HEK293T (cell line): ENCODE measurements around the gene SEC61A1.

Source experiments
- CTCF ChIA-PET: fragments of 350-600 bp; formaldehyde crosslinking; extraction: SDS; loops from one replicate; lab custom pipeline; 2021; ENCODE audit warnings: antibody characterized with exemption, inconsistent platforms; lab: Yijun Ruan, JAX
- POLR2A ChIA-PET: fragments of 350-600 bp; formaldehyde crosslinking; extraction: SDS; loops from one replicate; lab custom pipeline; 2020; ENCODE audit warnings: antibody characterized with exemption, inconsistent platforms; lab: Yijun Ruan, JAX
- DNase-seq: peaks from one replicate; pipeline ENCODE4 v3.0.0; 2012; ENCODE audit warnings: mixed read lengths; ENCODE audit errors: extremely low spot score
- ARNT ChIP-seq: fragments of 450-650 bp; IDR thresholded peaks from 2 replicates; pipeline ENCODE4 v1.6.1; 2017; ENCODE audit warnings: mild to moderate bottlenecking
- BHLHE40 ChIP-seq: fragments of 450-650 bp; IDR thresholded peaks from 2 replicates; pipeline ENCODE4 v1.6.1; 2016; ENCODE audit warnings: mild to moderate bottlenecking, moderate library complexity, borderline replicate concordance
- CTBP1 ChIP-seq: fragments of 450-650 bp; IDR thresholded peaks from 2 replicates; pipeline ENCODE4 v1.6.1; 2016; ENCODE audit warnings: borderline replicate concordance
- ELF4 ChIP-seq: fragments of 450-650 bp; IDR thresholded peaks from 2 replicates; pipeline ENCODE4 v1.6.1; 2017; ENCODE audit warnings: antibody characterized with exemption
- FOXA1 ChIP-seq: fragments of 450-650 bp; IDR thresholded peaks from 2 replicates; pipeline ENCODE4 v1.6.1; 2016; ENCODE audit warnings: mild to moderate bottlenecking
- FOXK2 ChIP-seq: fragments of 450-650 bp; IDR thresholded peaks from 2 replicates; pipeline ENCODE4 v1.6.1; 2016; ENCODE audit warnings: mild to moderate bottlenecking
- FOXM1 ChIP-seq: fragments of 450-650 bp; IDR thresholded peaks from 2 replicates; pipeline ENCODE4 v1.6.1; 2017; ENCODE audit warnings: mild to moderate bottlenecking, borderline replicate concordance
- HDGF ChIP-seq: fragments of 450-650 bp; IDR thresholded peaks from 2 replicates; pipeline ENCODE4 v1.6.1; 2017; ENCODE audit warnings: antibody characterized with exemption, borderline replicate concordance
- L3MBTL2 ChIP-seq: fragments of 450-650 bp; conservative IDR thresholded peaks from 2 replicates; pipeline ENCODE4 v1.6.1; 2016; ENCODE audit warnings: mild to moderate bottlenecking
- LEF1 ChIP-seq: fragments of 450-650 bp; IDR thresholded peaks from 2 replicates; pipeline ENCODE4 v1.6.1; 2017; ENCODE audit warnings: mild to moderate bottlenecking, borderline replicate concordance
- NFRKB ChIP-seq: fragments of 450-650 bp; IDR thresholded peaks from 2 replicates; pipeline ENCODE4 v1.6.1; 2016; ENCODE audit warnings: mild to moderate bottlenecking, moderate library complexity
- SP1 ChIP-seq: fragments of 450-650 bp; IDR thresholded peaks from 2 replicates; pipeline ENCODE4 v1.6.1; 2017
- SUZ12 ChIP-seq: fragments of 450-650 bp; IDR thresholded peaks from 2 replicates; pipeline ENCODE4 v1.6.1; 2016; ENCODE audit warnings: mild to moderate bottlenecking
- TARDBP ChIP-seq: fragments of 450-650 bp; IDR thresholded peaks from 2 replicates; pipeline ENCODE4 v1.6.1; 2016
- ZNF384 ChIP-seq: fragments of 450-650 bp; IDR thresholded peaks from 2 replicates; pipeline ENCODE4 v1.6.1; 2016
- TF ChIP-seq, protein P1 (sequence below): fragments of 450-650 bp; IDR thresholded peaks from 2 replicates; pipeline ENCODE4 v1.6.1; 2016

SEC61A1 gene

GRCh38 chr3:128033102-128033501 is 19.1 kb upstream of the SEC61A1 start:
- no peak for TF ChIP-seq FOXM1
- POLR2A ChIA-PET = no interaction called here
- CTCF ChIA-PET = no interaction called here
- DNase-seq = no peak

- POLR2A ChIA-PET = no interaction called here
These were observed 16.1 kb upstream of the SEC61A1 start for GRCh38 chr3:128036119-128036518.

GRCh38 chr3:128040041-128040440 is 12.2 kb upstream of the SEC61A1 start:
- ChIA-PET CTCF (no interaction called here), POLR2A (interaction anchor here (1.0 kb wide), 1 partner anchor 12 kb away, joined by 5 read pairs; the partner anchor contains the start of gene SEC61A1)
- DNase-seq = no peak
- TF ChIP-seq L3MBTL2 (no peak), BHLHE40 (no peak), ARNT (no peak), SP1 (no peak), LEF1 (no peak), HDGF (no peak), SUZ12 (no peak), NFRKB (no peak), ELF4 (no peak), FOXK2 (no peak), TARDBP (no peak), ZNF384 (no peak), CTBP1 (no peak), FOXA1 (no peak)
- TF ChIP-seq, protein P1, sequence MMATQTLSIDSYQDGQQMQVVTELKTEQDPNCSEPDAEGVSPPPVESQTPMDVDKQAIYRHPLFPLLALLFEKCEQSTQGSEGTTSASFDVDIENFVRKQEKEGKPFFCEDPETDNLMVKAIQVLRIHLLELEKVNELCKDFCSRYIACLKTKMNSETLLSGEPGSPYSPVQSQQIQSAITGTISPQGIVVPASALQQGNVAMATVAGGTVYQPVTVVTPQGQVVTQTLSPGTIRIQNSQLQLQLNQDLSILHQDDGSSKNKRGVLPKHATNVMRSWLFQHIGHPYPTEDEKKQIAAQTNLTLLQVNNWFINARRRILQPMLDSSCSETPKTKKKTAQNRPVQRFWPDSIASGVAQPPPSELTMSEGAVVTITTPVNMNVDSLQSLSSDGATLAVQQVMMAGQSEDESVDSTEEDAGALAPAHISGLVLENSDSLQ = no peak

More at GRCh38 chr3:128036119-128036518, 16.1 kb upstream of the SEC61A1 start:
- TF ChIP-seq FOXK2 (no peak), FOXA1 (no peak), HDGF (no peak), TARDBP (no peak), FOXM1 (no peak), ARNT (no peak), BHLHE40 (no peak), ZNF384 (no peak), ELF4 (no peak)
- DNase-seq = no peak
- CTCF ChIA-PET = no interaction called here

DNA sequence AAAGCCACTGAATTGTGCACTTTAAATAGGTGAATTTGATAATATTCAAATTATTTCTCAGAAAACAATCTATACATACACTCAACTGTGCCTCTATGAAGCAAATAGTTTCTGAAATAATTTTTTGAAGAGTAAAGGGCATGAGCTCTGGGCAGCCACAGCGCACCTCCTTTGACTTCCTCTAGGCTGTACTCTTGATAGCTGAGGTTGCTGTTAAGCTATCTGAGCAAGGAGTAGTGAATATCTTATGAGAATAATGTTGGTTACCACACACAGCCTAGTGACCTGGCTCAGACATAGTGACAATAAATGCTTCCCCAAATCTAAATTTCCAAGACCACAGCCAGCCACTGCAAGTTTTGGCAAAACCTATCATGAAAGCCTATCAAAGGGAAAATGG is 11.6 kb upstream of the SEC61A1 start:
- no peak for TF ChIP-seq SP1
- no peak for TF ChIP-seq ELF4
- TF ChIP-seq LEF1 = no peak
- TF ChIP-seq BHLHE40 = no peak
- TF ChIP-seq FOXM1 = no peak
- TF ChIP-seq, protein P1 = no peak
- no peak for TF ChIP-seq SUZ12
- TF ChIP-seq ARNT = no peak
- TF ChIP-seq L3MBTL2 = no peak
- TF ChIP-seq FOXA1 = no peak
- no peak for TF ChIP-seq FOXK2
- TF ChIP-seq CTBP1 = no peak
- DNase-seq = no peak
- POLR2A ChIA-PET = interaction anchor here (2.2 kb wide), 1 partner anchor 11 kb away, joined by 11 read pairs; the partner anchor contains the start of gene SEC61A1
- CTCF ChIA-PET = no interaction called here

- DNase-seq = no peak
- TF ChIP-seq ELF4 = no peak
- TF ChIP-seq SP1 = no peak
- TF ChIP-seq LEF1 = no peak
- TF ChIP-seq NFRKB = no peak
- TF ChIP-seq ZNF384 = no peak
- TF ChIP-seq FOXK2 = no peak
- TF ChIP-seq L3MBTL2 = no peak
- TF ChIP-seq BHLHE40 = no peak
- TF ChIP-seq TARDBP = no peak
- TF ChIP-seq FOXA1 = no peak
- ChIA-PET CTCF (no interaction called here), POLR2A (interaction anchor here (2.2 kb wide), 1 partner anchor 10 kb away, joined by 11 read pairs; the partner anchor contains the start of gene SEC61A1)
These were observed 10.9 kb upstream of the SEC61A1 start for GRCh38 chr3:128041344-128041743.

DNA sequence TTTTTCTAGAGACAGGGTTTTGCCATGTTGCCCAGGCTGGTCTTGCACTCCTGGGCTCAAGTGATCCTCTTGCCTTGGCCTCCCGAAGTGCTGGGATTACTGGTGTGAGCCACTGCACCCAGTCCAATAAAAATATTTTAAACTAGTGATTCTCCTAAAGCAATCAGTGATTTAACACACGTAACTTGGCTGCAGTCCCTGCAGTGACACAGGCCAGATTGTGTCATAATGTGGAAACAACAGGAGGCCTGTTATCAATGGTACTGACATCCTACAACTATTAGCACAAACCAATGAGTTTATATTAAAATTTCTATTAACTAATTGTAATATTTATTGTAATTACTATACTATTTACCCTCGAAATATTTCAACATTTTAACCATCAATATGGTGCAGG is 1.6 kb upstream of the SEC61A1 start:
- ChIA-PET CTCF (no interaction called here), POLR2A (interaction anchor here (2.0 to 3.1 kb wide), 3 partner anchors 9 to 40 kb away, joined by 8 to 11 read pairs (median 9); no protein-coding TSS in a partner anchor)
- no peak for DNase-seq
- no peak for TF ChIP-seq ELF4
- TF ChIP-seq FOXA1 = no peak
- TF ChIP-seq BHLHE40 = no peak

DNA sequence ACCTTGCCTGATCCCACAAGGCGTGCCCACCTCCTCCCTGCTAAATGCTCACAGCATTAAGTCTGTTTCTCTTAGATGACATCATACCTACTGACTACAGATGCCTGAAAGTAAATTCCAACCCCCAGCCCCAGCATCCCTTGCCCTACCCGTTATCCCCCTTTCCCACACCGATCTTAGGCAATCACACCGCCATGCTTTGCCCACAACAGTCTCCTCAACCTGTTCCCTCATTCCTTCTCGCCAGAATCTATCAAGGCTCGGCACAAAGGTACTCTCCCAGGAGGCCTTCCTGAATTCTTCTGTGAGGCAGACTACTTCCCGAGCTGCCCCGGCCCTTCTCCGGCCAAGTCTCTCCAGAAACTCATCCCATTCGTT is 789 bp upstream of the SEC61A1 start:
- TF ChIP-seq ZNF384 (no peak), TARDBP (no peak), BHLHE40 (no peak), FOXM1 (no peak), NFRKB (no peak), HDGF (no peak), FOXA1 (no peak), SUZ12 (no peak), LEF1 (no peak), CTBP1 (no peak), ARNT (no peak), SP1 (no peak), FOXK2 (no peak)
- TF ChIP-seq, protein P1 = no peak
- CTCF ChIA-PET = no interaction called here
- POLR2A ChIA-PET = interaction anchor here (0.7 to 3.1 kb wide), 6 partner anchors 10 to 531 kb away, joined by 3 to 11 read pairs (median 6); partner anchors contain the start of gene RUVBL1
- DNase-seq = peak; percentile 31
